HepG2 (cell line): ENCODE measurements around the gene GLRA3. TPM values are rescaled to one million over a fixed set of nuclear protein-coding genes. Genes with fewer than 3 reads are reported as not detected.

Experiments used
- SSRP1 ChIP-seq: IDR thresholded peaks from 2 replicates; pipeline ENCODE4 v1.6.1; 2016; ENCODE audit warnings: control low read depth
- ZNF224 ChIP-seq: sonication (generic); formaldehyde crosslinking; IDR thresholded peaks from 2 replicates; pipeline ENCODE4 v1.5.0; 2020; ENCODE audit warnings: mild to moderate bottlenecking, missing genetic modification reagents
- ZNF274 ChIP-seq: sonication (generic); formaldehyde crosslinking; IDR thresholded peaks from 2 replicates; pipeline ENCODE4 v1.5.1; 2020; ENCODE audit warnings: mild to moderate bottlenecking, missing genetic modification reagents
- polyA plus RNA-seq, 8 experiments: library from polyadenylated mRNA; depleted of rRNA in 3 of 8; stranded (reverse) in 7 of 8; unstranded in 1 of 8; fragments of >200 nt; fragmentation: Illumina TruSeq in 4 of 8; extraction: Trizol in 4 of 8; gene quantifications; 2 replicates each; pipeline versions ENCODE4 v1.2.1 to v1.2.3, GENCODE V29; 2011 to 2016; ENCODE audit warnings: low read depth in 4 of 8, missing spikeins in 1 of 8, mixed read lengths in 1 of 8; ENCODE audit not compliant: insufficient read depth in 1 of 8
- total RNA-seq, 5 experiments: library from RNA; depleted of rRNA; stranded (reverse); fragments of >200 nt; fragmentation: Illumina TruSeq; extraction: Trizol; gene quantifications; 2 replicates each; pipeline ENCODE4 v1.2.3, GENCODE V29; 2016; ENCODE audit warnings: low read depth in 1 of 5
- TF ChIP-seq, protein P1 (sequence below): sonication (generic); formaldehyde crosslinking; IDR thresholded peaks from 2 replicates; pipeline ENCODE4 v1.4.0; 2020; ENCODE audit warnings: mild to moderate bottlenecking, missing genetic modification reagents
- TF ChIP-seq, protein P2 (sequence below): sonication (generic); formaldehyde crosslinking; IDR thresholded peaks from 2 replicates; pipeline ENCODE4 v1.4.0; 2020; ENCODE audit warnings: missing genetic modification reagents

GLRA3 gene
- total and polyA plus RNA-seq, 2 of the 13 experiments (the other 11 are each of a cell fraction or from before 2014, with no cell fraction given): not detected

DNA sequence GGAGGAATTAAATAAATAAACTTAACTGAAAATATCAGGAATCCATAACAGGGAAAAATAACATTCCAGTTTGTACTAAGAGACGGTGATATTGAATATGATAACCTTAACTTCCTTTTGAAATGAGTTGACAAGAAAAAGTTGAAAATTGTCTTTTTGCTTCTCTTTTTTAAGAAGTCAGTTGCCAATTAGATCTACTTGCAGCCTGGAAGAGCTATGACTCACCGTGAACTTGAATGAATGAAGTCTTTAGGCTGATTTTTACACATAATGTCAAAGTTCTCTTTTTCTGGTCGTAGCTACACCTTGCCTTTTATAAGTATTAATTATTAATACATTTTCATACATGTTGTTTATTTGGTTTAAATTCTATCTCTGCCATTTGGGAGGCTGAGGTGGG is 212.4 kb downstream of the GLRA3 start (continued):
- TF ChIP-seq, protein P1, sequence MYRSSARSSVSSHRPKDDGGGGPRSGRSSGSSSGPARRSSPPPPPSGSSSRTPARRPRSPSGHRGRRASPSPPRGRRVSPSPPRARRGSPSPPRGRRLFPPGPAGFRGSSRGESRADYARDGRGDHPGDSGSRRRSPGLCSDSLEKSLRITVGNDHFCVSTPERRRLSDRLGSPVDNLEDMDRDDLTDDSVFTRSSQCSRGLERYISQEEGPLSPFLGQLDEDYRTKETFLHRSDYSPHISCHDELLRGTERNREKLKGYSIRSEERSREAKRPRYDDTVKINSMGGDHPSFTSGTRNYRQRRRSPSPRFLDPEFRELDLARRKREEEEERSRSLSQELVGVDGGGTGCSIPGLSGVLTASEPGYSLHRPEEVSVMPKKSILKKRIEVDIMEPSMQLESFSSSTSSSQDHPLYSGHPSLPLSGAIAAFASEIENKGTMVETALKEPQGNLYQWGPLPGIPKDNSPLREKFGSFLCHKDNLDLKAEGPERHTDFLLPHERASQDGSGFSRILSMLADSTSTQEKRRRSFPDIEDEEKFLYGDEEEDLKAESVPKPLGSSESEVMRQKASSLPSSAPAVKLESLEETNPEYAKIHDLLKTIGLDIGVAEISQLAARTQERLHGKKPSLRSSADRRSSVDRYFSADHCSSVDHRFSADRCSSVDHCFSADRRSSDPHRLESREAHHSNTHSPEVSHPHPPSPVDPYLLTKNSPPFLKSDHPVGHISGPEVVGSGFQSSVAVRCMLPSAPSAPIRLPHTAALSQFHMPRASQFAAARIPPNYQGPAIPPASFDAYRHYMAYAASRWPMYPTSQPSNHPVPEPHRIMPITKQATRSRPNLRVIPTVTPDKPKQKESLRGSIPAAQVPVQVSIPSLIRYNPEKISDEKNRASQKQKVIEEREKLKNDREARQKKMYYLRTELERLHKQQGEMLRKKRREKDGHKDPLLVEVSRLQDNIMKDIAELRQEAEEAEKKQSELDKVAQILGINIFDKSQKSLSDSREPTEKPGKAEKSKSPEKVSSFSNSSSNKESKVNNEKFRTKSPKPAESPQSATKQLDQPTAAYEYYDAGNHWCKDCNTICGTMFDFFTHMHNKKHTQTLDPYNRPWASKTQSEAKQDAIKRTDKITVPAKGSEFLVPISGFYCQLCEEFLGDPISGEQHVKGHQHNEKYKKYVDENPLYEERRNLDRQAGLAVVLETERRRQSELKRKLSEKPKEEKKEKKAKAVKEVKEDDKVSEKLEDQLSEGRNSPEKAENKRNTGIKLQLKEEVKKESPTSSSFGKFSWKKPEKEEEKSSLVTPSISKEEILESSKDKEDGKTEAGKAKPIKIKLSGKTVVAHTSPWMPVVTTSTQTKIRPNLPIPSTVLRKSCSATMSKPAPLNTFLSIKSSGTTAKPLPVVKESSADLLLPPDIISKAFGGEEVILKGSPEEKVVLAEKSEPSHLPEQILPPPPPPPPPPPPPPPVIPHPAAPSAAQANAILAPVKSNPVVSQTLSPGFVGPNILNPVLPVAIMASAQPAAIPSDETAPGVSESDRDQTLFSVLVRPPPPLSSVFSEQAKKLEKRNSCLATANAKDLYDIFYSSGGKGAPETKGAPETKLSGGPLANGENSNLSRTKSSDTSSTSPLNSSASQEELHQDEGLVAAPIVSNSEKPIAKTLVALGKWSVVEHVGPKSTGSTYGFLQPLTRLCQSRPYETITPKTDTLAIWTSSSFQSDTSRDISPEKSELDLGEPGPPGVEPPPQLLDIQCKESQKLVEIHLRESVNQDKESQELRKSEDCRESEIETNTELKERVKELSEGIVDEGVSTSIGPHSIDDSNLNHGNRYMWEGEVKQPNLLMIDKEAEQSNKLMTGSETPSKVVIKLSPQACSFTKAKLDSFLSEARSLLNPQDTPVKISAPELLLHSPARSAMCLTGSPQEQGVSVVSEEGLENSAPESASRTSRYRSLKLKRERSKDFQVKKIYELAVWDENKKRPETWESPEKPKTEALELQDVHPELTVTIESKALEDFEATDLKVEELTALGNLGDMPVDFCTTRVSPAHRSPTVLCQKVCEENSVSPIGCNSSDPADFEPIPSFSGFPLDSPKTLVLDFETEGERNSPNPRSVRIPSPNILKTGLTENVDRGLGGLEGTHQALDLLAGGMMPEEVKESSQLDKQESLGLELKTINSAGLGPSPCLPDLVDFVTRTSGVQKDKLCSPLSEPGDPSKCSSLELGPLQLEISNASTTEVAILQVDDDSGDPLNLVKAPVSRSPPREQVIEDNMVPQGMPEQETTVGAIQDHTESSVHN (CRISPR knock-in tag): no peak
- TF ChIP-seq ZNF274 (CRISPR knock-in tag): no peak
- no peak for TF ChIP-seq SSRP1 (CRISPR knock-in tag)
- TF ChIP-seq ZNF224 (CRISPR knock-in tag): no peak
- TF ChIP-seq, protein P2, sequence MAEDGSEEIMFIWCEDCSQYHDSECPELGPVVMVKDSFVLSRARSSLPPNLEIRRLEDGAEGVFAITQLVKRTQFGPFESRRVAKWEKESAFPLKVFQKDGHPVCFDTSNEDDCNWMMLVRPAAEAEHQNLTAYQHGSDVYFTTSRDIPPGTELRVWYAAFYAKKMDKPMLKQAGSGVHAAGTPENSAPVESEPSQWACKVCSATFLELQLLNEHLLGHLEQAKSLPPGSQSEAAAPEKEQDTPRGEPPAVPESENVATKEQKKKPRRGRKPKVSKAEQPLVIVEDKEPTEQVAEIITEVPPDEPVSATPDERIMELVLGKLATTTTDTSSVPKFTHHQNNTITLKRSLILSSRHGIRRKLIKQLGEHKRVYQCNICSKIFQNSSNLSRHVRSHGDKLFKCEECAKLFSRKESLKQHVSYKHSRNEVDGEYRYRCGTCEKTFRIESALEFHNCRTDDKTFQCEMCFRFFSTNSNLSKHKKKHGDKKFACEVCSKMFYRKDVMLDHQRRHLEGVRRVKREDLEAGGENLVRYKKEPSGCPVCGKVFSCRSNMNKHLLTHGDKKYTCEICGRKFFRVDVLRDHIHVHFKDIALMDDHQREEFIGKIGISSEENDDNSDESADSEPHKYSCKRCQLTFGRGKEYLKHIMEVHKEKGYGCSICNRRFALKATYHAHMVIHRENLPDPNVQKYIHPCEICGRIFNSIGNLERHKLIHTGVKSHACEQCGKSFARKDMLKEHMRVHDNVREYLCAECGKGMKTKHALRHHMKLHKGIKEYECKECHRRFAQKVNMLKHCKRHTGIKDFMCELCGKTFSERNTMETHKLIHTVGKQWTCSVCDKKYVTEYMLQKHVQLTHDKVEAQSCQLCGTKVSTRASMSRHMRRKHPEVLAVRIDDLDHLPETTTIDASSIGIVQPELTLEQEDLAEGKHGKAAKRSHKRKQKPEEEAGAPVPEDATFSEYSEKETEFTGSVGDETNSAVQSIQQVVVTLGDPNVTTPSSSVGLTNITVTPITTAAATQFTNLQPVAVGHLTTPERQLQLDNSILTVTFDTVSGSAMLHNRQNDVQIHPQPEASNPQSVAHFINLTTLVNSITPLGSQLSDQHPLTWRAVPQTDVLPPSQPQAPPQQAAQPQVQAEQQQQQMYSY: no peak
